ENCODE results near the gene CRHR1. TPM values are rescaled to one million over a fixed set of nuclear protein-coding genes. Genes with fewer than 3 reads are reported as not detected.
A peak's percentile ranks its signal among the peaks of the same experiment; 100 is the strongest.
"Not testable (repeated sequence)": the region's sequence is repeated elsewhere in the genome, so short reads cannot be mapped to it uniquely, and the experiment has no call there.

The CRHR1 gene
- not detected for polyA plus RNA-seq (2012; ENCODE audit: low read depth, missing spikeins)

GRCh38 chr17:45784293-45784740 is at the start of gene CRHR1:
Gene CRHR1 (plus strand): TSS chr17:45784320. CDS start chr17:45784545, 225 bp downstream.
- no peak for FAIRE-seq
- no peak for DNase-seq (ENCODE audit: insufficient read length, low spot score)
- TF ChIP-seq TAF1 (IDR thresholded peaks at IDR 0.05; ENCODE audit: low read depth, low read length) (no peak), POU2F2 (IDR thresholded peaks at IDR 0.05; ENCODE audit: low read depth, low read length) (no peak), SPI1 (IDR thresholded peaks at IDR 0.05; ENCODE audit: low read depth, low read length) (no peak), PAX5 (IDR thresholded peaks at IDR 0.05; ENCODE audit: insufficient read depth, low read length, severe bottlenecking) (no peak), POLR2AphosphoS5 (IDR thresholded peaks at IDR 0.05; ENCODE audit: low read depth, low read length) (no peak), POLR2A (IDR thresholded peaks at IDR 0.05; ENCODE audit: low read depth, low read length) (no peak)

DNA sequence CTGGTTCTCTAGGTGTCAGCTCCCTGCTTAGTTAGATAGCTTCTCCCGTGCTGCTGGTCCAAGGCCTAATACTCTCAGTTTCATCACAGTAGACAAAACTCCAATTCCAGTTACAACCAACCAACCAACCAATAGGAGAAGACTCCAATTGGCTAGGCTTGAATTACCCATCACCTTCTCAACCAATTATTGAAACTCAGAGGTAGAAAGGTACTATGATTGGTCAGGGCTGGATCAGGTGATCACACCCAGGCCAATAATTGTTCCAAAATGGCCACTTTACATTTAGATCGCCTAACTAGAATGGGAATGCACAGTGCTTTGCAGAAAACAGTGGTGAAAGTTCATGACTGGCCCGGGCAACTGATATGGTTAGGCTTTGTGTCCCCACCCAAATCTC is 49.5 kb upstream of the CRHR1 start:
- TF ChIP-seq SPI1 (IDR thresholded peaks at IDR 0.05; ENCODE audit: low read depth, low read length) (no peak), TAF1 (IDR thresholded peaks at IDR 0.05; ENCODE audit: low read depth, low read length) (no peak)
- DNase-seq (ENCODE audit: insufficient read length, low spot score) = no peak
- no peak for FAIRE-seq

DNA sequence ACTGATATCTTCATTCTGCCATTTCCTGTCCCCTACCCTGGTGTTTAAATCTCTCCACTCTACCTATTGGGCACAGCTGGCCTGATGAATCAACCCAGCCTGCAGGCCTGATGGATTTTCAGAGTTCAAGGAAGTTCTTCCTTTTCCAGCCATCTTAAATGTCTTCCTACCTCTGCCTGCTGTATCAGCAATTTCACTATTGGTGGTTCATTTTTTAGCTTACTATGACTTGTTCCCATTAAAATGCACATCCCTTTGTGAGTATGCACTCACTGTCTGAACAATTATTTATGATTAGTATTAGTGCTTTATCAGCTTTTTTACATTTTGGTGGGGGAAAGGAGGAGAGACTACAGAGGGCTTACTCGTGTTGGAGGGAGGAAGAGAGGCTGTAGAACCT is 48.6 kb upstream of the CRHR1 start:
- TF ChIP-seq POLR2AphosphoS5 (IDR thresholded peaks at IDR 0.05; ENCODE audit: low read depth, low read length) (no peak), TAF1 (IDR thresholded peaks at IDR 0.05; ENCODE audit: low read depth, low read length) (no peak), SPI1 (IDR thresholded peaks at IDR 0.05; ENCODE audit: low read depth, low read length) (no peak), POLR2A (IDR thresholded peaks at IDR 0.05; ENCODE audit: low read depth, low read length) (no peak), PAX5 (IDR thresholded peaks at IDR 0.05; ENCODE audit: insufficient read depth, low read length, severe bottlenecking) (no peak), POU2F2 (IDR thresholded peaks at IDR 0.05; ENCODE audit: low read depth, low read length) (no peak)
- no peak for FAIRE-seq
- DNase-seq (ENCODE audit: insufficient read length, low spot score) = no peak

- FAIRE-seq (no peak), DNase-seq (ENCODE audit: insufficient read length, low spot score) (no peak)
- TF ChIP-seq POLR2AphosphoS5 (IDR thresholded peaks at IDR 0.05; ENCODE audit: low read depth, low read length) (no peak), POU2F2 (IDR thresholded peaks at IDR 0.05; ENCODE audit: low read depth, low read length) (no peak), POLR2A (IDR thresholded peaks at IDR 0.05; ENCODE audit: low read depth, low read length) (no peak), TAF1 (IDR thresholded peaks at IDR 0.05; ENCODE audit: low read depth, low read length) (no peak), PAX5 (IDR thresholded peaks at IDR 0.05; ENCODE audit: insufficient read depth, low read length, severe bottlenecking) (no peak), SPI1 (IDR thresholded peaks at IDR 0.05; ENCODE audit: low read depth, low read length) (no peak)
These were observed 44.3 kb upstream of the CRHR1 start for GRCh38 chr17:45739786-45740185.

GRCh38 chr17:45740553-45741330 is 43.4 kb upstream of the CRHR1 start:
- no peak for FAIRE-seq
- TF ChIP-seq POU2F2 (IDR thresholded peaks at IDR 0.05; ENCODE audit: low read depth, low read length) (no peak), PAX5 (IDR thresholded peaks at IDR 0.05; ENCODE audit: insufficient read depth, low read length, severe bottlenecking) (no peak), TAF1 (IDR thresholded peaks at IDR 0.05; ENCODE audit: low read depth, low read length) (no peak), POLR2A (IDR thresholded peaks at IDR 0.05; ENCODE audit: low read depth, low read length) (no peak), SPI1 (IDR thresholded peaks at IDR 0.05; ENCODE audit: low read depth, low read length) (no peak), POLR2AphosphoS5 (IDR thresholded peaks at IDR 0.05; ENCODE audit: low read depth, low read length) (no peak)

DNA sequence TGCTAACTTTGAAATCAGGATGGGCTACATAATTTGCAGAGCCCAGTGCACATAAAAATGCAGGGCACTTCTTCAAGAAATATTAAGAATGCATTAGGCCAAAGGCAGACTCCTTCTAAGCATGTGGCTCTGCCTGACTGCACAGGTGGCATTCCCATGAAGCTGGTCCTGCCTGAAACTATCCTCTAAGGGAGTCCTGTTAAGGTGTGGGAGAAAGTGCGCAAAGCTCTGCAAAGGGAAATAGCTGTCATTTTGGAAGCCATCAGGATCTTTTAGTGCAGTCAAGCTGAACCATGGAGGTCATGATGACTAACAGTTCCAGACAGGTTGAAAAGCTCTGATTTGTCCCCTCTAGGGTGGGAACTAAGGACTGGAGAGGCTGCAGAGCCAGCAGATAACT is 41.9 kb upstream of the CRHR1 start:
- FAIRE-seq (no peak), DNase-seq (ENCODE audit: insufficient read length, low spot score) (no peak)
- no peak for TF ChIP-seq PAX5 (IDR thresholded peaks at IDR 0.05; ENCODE audit: insufficient read depth, low read length, severe bottlenecking)
- no peak for TF ChIP-seq SPI1 (IDR thresholded peaks at IDR 0.05; ENCODE audit: low read depth, low read length)
- no peak for TF ChIP-seq TAF1 (IDR thresholded peaks at IDR 0.05; ENCODE audit: low read depth, low read length)
- TF ChIP-seq POLR2AphosphoS5 (IDR thresholded peaks at IDR 0.05; ENCODE audit: low read depth, low read length) = no peak
- TF ChIP-seq POU2F2 (IDR thresholded peaks at IDR 0.05; ENCODE audit: low read depth, low read length) = no peak
- no peak for TF ChIP-seq POLR2A (IDR thresholded peaks at IDR 0.05; ENCODE audit: low read depth, low read length)

More at GRCh38 chr17:45740553-45741330, 43.4 kb upstream of the CRHR1 start:
- peak; percentile 33 for DNase-seq (ENCODE audit: insufficient read length, low spot score)

- TF ChIP-seq SPI1 (IDR thresholded peaks at IDR 0.05; ENCODE audit: low read depth, low read length) = no peak
- TF ChIP-seq POU2F2 (IDR thresholded peaks at IDR 0.05; ENCODE audit: low read depth, low read length) = no peak
- TF ChIP-seq TAF1 (IDR thresholded peaks at IDR 0.05; ENCODE audit: low read depth, low read length) = no peak
- TF ChIP-seq PAX5 (IDR thresholded peaks at IDR 0.05; ENCODE audit: insufficient read depth, low read length, severe bottlenecking) = no peak
- TF ChIP-seq POLR2A (IDR thresholded peaks at IDR 0.05; ENCODE audit: low read depth, low read length) = no peak
- no peak for TF ChIP-seq POLR2AphosphoS5 (IDR thresholded peaks at IDR 0.05; ENCODE audit: low read depth, low read length)
- FAIRE-seq (no peak), DNase-seq (ENCODE audit: insufficient read length, low spot score) (no peak)
These were observed 40.3 kb upstream of the CRHR1 start for GRCh38 chr17:45743626-45744326.

DNA sequence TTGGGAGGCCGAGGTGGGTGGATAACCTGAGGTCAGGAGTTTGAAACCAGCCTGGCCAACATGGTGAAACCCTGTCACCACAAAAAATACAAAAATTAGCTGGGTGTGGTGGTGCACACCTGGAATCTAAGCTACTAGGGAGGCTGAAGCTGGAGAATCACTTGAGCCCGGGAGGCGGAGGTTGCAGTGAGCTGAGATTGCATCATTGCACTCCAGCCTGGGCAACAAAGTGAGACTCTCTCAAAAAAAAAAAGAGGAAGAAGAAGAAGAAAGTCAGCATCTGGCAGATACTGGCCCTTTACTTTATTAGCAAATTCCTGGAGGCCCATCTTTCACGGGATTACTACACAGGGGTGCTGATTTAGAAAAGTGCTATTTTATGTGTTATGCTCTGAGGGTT is 39.3 kb upstream of the CRHR1 start:
- FAIRE-seq; DNase-seq (ENCODE audit: insufficient read length, low spot score): not testable (repeated sequence)

GRCh38 chr17:45745601-45746494 is 38.3 kb upstream of the CRHR1 start:
- FAIRE-seq (no peak), DNase-seq (ENCODE audit: insufficient read length, low spot score) (no peak)
- TF ChIP-seq POU2F2 (IDR thresholded peaks at IDR 0.05; ENCODE audit: low read depth, low read length) (no peak), POLR2AphosphoS5 (IDR thresholded peaks at IDR 0.05; ENCODE audit: low read depth, low read length) (no peak), PAX5 (IDR thresholded peaks at IDR 0.05; ENCODE audit: insufficient read depth, low read length, severe bottlenecking) (no peak), POLR2A (IDR thresholded peaks at IDR 0.05; ENCODE audit: low read depth, low read length) (no peak), TAF1 (IDR thresholded peaks at IDR 0.05; ENCODE audit: low read depth, low read length) (no peak)
